Activated T-helper 2 cell treated with anti-CD3 and anti-CD28 coated beads, Interferon-gamma antibody, Interleukin-2, Interleukin-4, amounts not matched to agents 10 μg/mL and 5 μg/mL and 100 μg/mL, durations not matched to agents 14 hours and 24 hours and 36 hours (primary cell): Measurements from ENCODE around the gene TRERF1. TPM values are rescaled to one million over a fixed set of nuclear protein-coding genes. Genes with fewer than 3 reads are reported as not detected.

ENCODE experiments used
- DNase-seq: peaks from one replicate; pipeline ENCODE4 v3.0.0; 2021; ENCODE audit warnings: low spot score
- H3K27ac Mint-ChIP-seq: one replicate; pipeline ENCODE4 v1.8.0; 2021; ENCODE audit warnings: mixed read lengths
- H3K27me3 Mint-ChIP-seq: one replicate; pipeline ENCODE4 v1.8.0; 2021; ENCODE audit warnings: low read depth, mixed read lengths
- H3K36me3 Mint-ChIP-seq: one replicate; pipeline ENCODE4 v1.8.0; 2021; ENCODE audit warnings: low read depth, mixed read lengths
- H3K4me1 Mint-ChIP-seq: one replicate; pipeline ENCODE4 v1.8.0; 2021; ENCODE audit warnings: low read depth, mixed read lengths
- H3K4me3 Mint-ChIP-seq: one replicate; pipeline ENCODE4 v1.8.0; 2021; ENCODE audit warnings: low read depth, mild to moderate bottlenecking, moderate library complexity, mixed read lengths
- H3K9me3 Mint-ChIP-seq: one replicate; pipeline ENCODE4 v1.8.0; 2021; ENCODE audit warnings: mixed read lengths
- intact Hi-C: fragments of 100-400 bp; cut with micrococcal nuclease; formaldehyde crosslinking; loops from one replicate; pipeline ENCODE4 v1.15.1; 2023
- total RNA-seq: library from RNA; stranded (reverse); gene quantifications from 2 replicates; pipeline ENCODE4 v1.2.3, GENCODE V29; 2022

Gene TRERF1
- total RNA-seq, 1 donor from 2014 or later, result 19.6 TPM

- no peak overlapping the region for H3K4me3 Mint-ChIP-seq
- peaks cover 36% of the 10 kb centered on the region for H3K4me1 Mint-ChIP-seq
- DNase-seq, result no peak
- peaks cover 14% of the 10 kb centered on the region for H3K36me3 Mint-ChIP-seq
- H3K9me3 Mint-ChIP-seq, result no peaks in the 10 kb centered on the region
- intact Hi-C loops, result no loop called here
- H3K27ac Mint-ChIP-seq, result no peak overlapping the region
- no peaks in the 10 kb centered on the region for H3K27me3 Mint-ChIP-seq
These were observed 42.1 kb downstream of the TRERF1 start for GRCh38 chr6:42409581-42409980.

GRCh38 chr6:42407379-42407778 lies 44.3 kb downstream of the TRERF1 start:
- peaks cover 50% of the 10 kb centered on the region for H3K4me1 Mint-ChIP-seq
- H3K27me3 Mint-ChIP-seq, result no peaks in the 10 kb centered on the region
- DNase-seq, result no peak
- peaks cover 12% of the 10 kb centered on the region for H3K36me3 Mint-ChIP-seq
- peak overlapping the region; percentile 19 for H3K27ac Mint-ChIP-seq
- H3K4me3 Mint-ChIP-seq, result no peak overlapping the region
- intact Hi-C loops, result no loop called here
- H3K9me3 Mint-ChIP-seq, result no peaks in the 10 kb centered on the region

GRCh38 chr6:42406306-42407280 lies 45.1 kb downstream of the TRERF1 start:
- H3K36me3 Mint-ChIP-seq, result peaks cover 9% of the 10 kb centered on the region
- DNase-seq, result no peak
- intact Hi-C loops, result no loop called here
- H3K27me3 Mint-ChIP-seq, result no peaks in the 10 kb centered on the region
- H3K4me1 Mint-ChIP-seq, result peaks cover 57% of the 10 kb centered on the region
- H3K27ac Mint-ChIP-seq, result peak overlapping the region; percentile 15
- H3K4me3 Mint-ChIP-seq, result no peak overlapping the region
- no peaks in the 10 kb centered on the region for H3K9me3 Mint-ChIP-seq

- Mint-ChIP-seq H3K27me3 (no peaks in the 10 kb centered on the region), H3K4me1 (peaks cover 62% of the 10 kb centered on the region), H3K27ac (peak overlapping the region; percentile 14), H3K4me3 (no peak overlapping the region), H3K9me3 (no peaks in the 10 kb centered on the region), H3K36me3 (peaks cover 10% of the 10 kb centered on the region)
- intact Hi-C loops, result no loop called here
- DNase-seq, result no peak
These were observed 46.7 kb downstream of the TRERF1 start for GRCh38 chr6:42405021-42405420.

GRCh38 chr6:42404484-42404883 lies 47.2 kb downstream of the TRERF1 start:
- DNase-seq, result no peak
- Mint-ChIP-seq H3K27ac (peak overlapping the region; percentile 57), H3K4me3 (peak overlapping the region; percentile 35), H3K36me3 (peaks cover 13% of the 10 kb centered on the region), H3K27me3 (no peaks in the 10 kb centered on the region), H3K4me1 (peaks cover 59% of the 10 kb centered on the region), H3K9me3 (no peaks in the 10 kb centered on the region)
- intact Hi-C loops, result no loop called here

GRCh38 chr6:42403831-42404230 lies 47.9 kb downstream of the TRERF1 start:
- DNase-seq, result no peak
- Mint-ChIP-seq H3K4me1 (peaks cover 58% of the 10 kb centered on the region), H3K9me3 (no peaks in the 10 kb centered on the region), H3K27ac (no peak overlapping the region), H3K4me3 (no peak overlapping the region), H3K27me3 (no peaks in the 10 kb centered on the region), H3K36me3 (peaks cover 14% of the 10 kb centered on the region)
- intact Hi-C loops, result no loop called here

GRCh38 chr6:42403421-42403820 lies 48.3 kb downstream of the TRERF1 start:
- Mint-ChIP-seq H3K36me3 (peaks cover 18% of the 10 kb centered on the region), H3K9me3 (no peaks in the 10 kb centered on the region), H3K27me3 (no peaks in the 10 kb centered on the region), H3K27ac (no peak overlapping the region), H3K4me1 (peaks cover 58% of the 10 kb centered on the region), H3K4me3 (no peak overlapping the region)
- no peak for DNase-seq
- intact Hi-C loops, result no loop called here

- peaks cover 50% of the 10 kb centered on the region for H3K4me1 Mint-ChIP-seq
These were observed 49.5 kb downstream of the TRERF1 start for GRCh38 chr6:42402184-42402583.

GRCh38 chr6:42401613-42401951 lies 50.1 kb downstream of the TRERF1 start:
- H3K4me1 Mint-ChIP-seq, result peaks cover 51% of the 10 kb centered on the region
- no peaks in the 10 kb centered on the region for H3K9me3 Mint-ChIP-seq
- H3K27ac Mint-ChIP-seq, result peak overlapping the region; percentile 24
- H3K36me3 Mint-ChIP-seq, result peaks cover 19% of the 10 kb centered on the region
- intact Hi-C loops, result no loop called here
- H3K4me3 Mint-ChIP-seq, result no peak overlapping the region
- no peaks in the 10 kb centered on the region for H3K27me3 Mint-ChIP-seq
- no peak for DNase-seq

More at GRCh38 chr6:42402184-42402583, 49.5 kb downstream of the TRERF1 start:
- peaks cover 19% of the 10 kb centered on the region for H3K36me3 Mint-ChIP-seq
- no peaks in the 10 kb centered on the region for H3K27me3 Mint-ChIP-seq
- peak overlapping the region; percentile 77 for H3K27ac Mint-ChIP-seq
- no peak overlapping the region for H3K4me3 Mint-ChIP-seq
- DNase-seq, result peak; percentile 58
- no peaks in the 10 kb centered on the region for H3K9me3 Mint-ChIP-seq
- intact Hi-C loops, result loop anchor here (1.0 kb wide), 1 partner anchor 12 kb away; no protein-coding TSS in a partner anchor

GRCh38 chr6:42400886-42401612 lies 50.7 kb downstream of the TRERF1 start:
- DNase-seq, result no peak
- Mint-ChIP-seq H3K4me1 (peaks cover 47% of the 10 kb centered on the region), H3K27me3 (no peaks in the 10 kb centered on the region), H3K9me3 (no peaks in the 10 kb centered on the region), H3K36me3 (peaks cover 15% of the 10 kb centered on the region), H3K27ac (peak overlapping the region; percentile 11), H3K4me3 (no peak overlapping the region)
- intact Hi-C loops, result no loop called here

GRCh38 chr6:42400061-42400760 lies 51.5 kb downstream of the TRERF1 start:
- Mint-ChIP-seq H3K27ac (no peak overlapping the region), H3K27me3 (no peaks in the 10 kb centered on the region), H3K9me3 (no peaks in the 10 kb centered on the region), H3K36me3 (peaks cover 15% of the 10 kb centered on the region), H3K4me3 (no peak overlapping the region), H3K4me1 (peaks cover 52% of the 10 kb centered on the region)
- intact Hi-C loops, result no loop called here
- DNase-seq, result no peak

GRCh38 chr6:42396720-42397119 lies 55.0 kb downstream of the TRERF1 start:
- no peaks in the 10 kb centered on the region for H3K9me3 Mint-ChIP-seq

More at GRCh38 chr6:42396720-42397119, 55.0 kb downstream of the TRERF1 start:
- Mint-ChIP-seq H3K4me1 (peaks cover 54% of the 10 kb centered on the region), H3K36me3 (peaks cover 18% of the 10 kb centered on the region), H3K27me3 (no peaks in the 10 kb centered on the region), H3K4me3 (no peak overlapping the region), H3K27ac (no peak overlapping the region)
- no peak for DNase-seq
- intact Hi-C loops, result no loop called here
